HG03469 (cell line): ENCODE data around the gene FYN.
A peak's percentile ranks its signal among the peaks of the same experiment; 100 is the strongest.
"Not testable (repeated sequence)": the region's sequence is repeated elsewhere in the genome, so short reads cannot be mapped to it uniquely, and the experiment has no call there.

Source experiments
- ATAC-seq: cut with Tn5 transposase; IDR thresholded peaks from one replicate; pipeline ENCODE4 v1.9.1; 2021; ENCODE audit warnings: mild to moderate bottlenecking, moderate library complexity, moderate number of reproducible peaks; ENCODE audit not compliant: unreplicated experiment

FYN gene

DNA sequence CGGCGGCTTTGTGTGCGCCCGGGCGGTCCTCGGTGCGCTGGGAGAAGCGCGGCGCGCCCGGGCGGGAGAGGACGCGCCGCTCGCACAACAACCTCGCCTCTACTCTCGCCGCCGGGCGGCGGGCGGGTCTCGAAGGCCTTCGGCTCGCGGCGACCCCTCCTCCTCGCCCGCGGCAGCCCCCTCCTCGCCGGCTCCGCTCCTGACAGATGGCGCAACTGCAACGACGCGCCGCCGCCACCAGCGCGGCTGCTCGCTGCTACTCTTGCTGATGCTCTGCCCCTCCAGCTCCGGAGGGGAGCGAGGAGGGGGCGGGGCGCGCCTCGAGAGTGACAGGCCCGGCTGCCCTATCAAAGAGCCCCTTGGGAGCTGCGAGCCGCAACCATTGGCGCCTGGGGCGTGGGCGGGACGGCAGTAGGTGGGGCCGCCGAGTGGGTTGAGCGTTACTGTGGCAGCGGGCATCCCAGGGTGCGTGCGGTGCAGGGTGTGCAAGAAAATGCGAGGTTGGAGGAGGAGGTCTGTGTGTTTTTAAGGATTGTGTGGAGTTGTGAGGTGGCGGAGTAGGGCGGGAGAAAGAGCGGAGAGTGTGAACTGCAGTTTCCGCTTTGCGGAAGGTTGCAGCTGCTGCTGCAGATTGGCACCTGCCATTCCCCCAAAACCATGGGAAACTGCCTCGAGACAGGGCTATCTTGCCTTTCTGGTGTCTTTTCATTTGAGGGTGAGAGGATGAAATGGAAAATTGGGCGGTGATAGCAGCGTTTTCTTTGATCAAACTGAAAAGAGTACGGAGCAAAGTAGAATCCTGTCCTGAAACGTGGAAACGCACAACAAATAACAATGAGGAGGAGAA, at the start of gene FYN:
Gene FYN (minus strand): TSS at position 275 of the 847 bp plus-strand sequence. CDS start 153,401 bp downstream, outside the sequence.
- ATAC-seq = peak; percentile 95

DNA sequence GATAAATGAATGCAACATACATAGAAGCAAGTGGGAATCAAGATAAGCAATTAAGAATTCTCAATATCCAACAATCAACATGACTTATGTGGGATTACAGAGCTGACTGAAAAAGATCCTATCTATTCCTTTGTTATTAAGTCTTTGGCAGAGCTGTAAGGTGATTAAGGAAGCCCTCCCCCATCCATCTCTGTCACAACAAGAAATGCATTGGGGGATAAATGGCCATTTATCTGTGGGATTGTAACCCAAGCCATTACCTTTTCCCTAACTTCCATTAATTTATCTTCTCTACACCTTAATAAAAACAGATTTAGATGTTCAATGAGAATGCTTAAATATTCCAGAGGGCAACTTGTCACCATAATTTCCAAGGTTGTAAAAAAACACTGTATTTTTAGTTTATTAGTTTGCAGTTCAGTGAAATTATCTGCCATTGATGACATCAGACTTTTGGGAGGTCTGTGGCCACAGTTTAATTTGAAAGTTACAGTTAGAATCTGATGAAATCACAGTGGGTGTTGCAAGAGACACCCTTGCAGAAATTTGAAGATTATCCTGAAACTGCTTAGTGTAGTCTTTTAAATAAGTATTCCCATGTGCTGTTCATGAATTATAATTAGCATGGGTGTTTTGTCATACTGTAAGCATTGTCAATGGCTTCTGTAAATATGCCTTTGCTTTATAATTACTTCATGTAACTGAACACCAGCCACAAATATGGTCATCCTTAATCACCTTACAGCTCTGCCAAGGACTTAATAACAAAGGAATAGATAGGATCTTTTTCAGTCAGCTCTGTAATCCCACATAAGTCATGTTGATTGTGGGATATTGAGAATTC, 49.4 kb upstream of the FYN start:
- no peak for ATAC-seq

DNA sequence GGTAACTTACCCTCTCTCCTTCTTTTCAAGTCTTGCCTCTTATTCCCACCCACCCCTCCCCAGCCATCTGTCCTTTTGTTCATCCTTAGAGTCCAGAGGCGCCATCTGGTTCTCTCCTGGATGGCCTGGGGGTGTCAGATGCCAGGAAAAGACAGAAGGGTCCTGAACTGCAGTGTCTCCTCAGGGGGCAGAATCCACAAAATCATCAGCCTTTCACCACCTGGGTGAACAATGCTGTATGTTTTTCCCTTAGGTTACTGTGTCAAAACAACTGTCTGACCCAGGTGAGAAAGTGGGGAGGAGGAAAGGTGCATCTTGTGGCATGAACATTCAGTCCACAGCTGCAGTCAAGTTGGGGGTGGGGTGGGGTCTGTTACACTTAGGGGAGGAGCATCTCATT, 47.9 kb upstream of the FYN start:
- no peak for ATAC-seq

DNA sequence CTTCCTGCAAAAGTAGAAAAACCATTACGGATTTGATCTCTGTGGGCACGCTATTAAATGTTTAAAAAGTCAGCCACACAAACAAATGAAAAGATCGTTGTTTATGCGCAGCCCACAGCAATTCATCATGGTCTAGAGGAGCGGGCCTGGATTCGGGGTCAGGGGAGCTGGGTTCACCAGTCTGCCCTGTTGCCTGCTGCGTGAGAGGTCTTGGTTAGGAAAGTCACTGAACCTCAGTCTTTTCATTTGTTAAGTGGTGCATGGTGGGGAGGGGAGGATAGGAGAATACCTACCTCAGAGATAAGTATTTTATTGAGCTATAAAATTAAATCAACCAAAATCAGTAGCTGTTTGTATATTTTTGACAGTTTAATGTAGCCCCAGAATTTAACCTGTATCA, 47.3 kb upstream of the FYN start:
- no peak for ATAC-seq

DNA sequence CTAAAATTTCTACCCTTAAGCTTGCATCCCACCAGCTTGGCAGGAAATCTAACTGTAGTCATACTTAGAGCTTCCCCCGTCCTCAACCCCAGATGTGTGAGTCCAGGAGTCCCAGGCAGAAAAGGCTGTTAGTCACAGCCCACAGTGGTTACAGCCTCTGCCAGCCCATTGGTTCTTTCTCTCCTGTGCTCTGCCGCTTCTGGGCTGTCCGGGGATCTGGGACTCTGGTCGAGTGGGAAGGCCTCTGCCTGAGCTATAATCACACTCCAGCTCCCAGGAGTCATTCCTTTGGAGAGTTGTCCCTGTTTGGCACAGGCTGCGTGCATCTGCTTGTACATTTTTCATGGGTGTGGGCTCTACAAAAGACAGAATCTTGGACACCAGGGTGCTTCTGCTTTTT, 45.6 kb upstream of the FYN start:
- no peak for ATAC-seq

DNA sequence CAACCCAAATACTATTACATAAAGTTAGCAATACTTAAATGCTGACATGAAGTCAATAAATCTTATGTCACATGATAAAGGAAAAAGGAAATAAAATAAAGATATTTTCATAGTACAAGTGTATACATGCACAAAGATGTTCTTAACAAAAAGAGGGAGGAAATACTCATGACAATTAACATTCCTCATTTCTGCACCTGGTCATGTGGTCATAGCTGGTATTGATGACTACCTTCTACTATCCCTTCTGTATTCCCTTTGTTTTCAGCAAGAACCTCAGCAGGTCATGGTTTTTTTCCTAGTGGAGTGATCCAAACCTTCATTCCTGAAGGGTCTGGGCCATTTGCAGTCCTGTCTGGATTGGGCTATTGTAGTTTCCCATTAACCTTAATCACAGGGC, 43.5 kb upstream of the FYN start:
- ATAC-seq = no peak

DNA sequence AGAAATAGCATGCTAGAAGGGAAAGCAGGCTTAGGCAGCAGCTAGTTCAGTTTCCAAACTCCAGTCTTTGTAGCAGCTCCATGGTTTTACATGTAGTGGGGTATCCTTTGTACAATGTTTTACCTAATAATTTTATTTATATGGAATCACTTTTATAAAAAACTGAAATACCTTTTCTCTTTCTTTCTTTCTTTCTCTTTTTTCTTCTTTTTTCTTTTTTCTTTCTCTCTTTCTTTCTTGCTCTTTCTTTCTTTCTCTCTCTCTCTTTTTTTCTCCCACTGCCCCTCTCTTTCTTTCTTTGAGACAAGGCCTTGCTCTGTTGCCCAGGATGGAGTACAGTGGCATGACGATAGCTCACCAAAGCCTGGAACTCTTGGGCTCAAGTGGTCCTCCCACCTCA, 41.4 kb upstream of the FYN start:
- no peak for ATAC-seq

DNA sequence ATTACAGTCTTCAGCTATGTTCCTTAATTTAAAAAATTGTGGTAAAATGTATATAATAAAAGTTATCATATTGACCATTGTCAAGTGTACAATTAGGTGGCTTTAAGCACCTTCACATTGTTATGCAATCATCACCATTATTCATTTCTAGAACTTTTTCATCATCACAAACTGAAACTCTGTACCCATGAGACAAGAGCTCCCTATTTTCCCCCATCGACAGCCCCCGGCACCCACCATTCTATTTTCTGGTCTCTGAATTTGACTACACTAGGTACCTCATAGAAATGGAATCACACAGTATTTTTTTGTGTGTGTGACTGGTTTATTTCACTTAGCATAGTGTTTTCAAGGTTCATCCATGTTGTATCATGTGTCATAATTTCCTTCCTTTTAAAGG, 39.7 kb upstream of the FYN start:
- ATAC-seq = no peak

DNA sequence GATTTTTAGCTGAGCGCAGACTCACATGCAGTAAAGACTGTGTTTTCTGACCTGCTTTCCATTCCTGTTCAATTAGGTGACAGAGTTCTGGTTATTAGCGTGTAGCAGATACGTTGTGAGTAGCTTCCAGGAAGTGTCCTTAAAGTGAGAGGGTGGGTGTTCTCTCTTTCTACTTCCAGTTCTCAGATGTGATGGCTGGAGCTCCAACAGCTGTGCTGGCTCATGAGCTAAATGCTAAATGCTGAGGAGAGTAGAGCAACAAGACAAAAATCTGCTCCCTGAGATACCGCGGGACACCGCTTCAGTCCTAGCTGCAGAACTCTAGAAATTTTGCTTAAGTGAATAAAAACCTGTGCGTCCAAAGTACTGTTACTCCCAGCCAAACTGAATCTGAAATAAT, 38.2 kb upstream of the FYN start:
- no peak for ATAC-seq

DNA sequence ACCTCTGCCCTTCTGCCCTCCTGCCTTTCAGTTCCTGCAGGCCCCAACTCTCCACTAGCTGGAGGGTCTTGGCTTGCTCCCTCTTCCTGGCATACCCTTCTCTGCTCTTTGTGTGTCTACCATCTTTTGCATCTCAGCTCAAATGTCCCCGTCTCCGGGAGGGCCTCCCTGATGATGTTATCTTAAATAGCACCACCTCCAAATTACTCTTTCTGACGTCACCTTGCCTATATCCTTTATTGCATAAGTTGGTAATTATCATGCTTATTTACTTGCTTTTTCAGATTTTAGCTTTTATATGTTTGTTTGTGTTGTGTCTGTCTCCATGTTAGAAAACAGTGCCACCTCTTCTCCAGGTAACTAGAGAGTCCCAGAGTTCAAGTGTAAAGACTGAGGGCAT, 36.0 kb upstream of the FYN start:
- no peak for ATAC-seq

DNA sequence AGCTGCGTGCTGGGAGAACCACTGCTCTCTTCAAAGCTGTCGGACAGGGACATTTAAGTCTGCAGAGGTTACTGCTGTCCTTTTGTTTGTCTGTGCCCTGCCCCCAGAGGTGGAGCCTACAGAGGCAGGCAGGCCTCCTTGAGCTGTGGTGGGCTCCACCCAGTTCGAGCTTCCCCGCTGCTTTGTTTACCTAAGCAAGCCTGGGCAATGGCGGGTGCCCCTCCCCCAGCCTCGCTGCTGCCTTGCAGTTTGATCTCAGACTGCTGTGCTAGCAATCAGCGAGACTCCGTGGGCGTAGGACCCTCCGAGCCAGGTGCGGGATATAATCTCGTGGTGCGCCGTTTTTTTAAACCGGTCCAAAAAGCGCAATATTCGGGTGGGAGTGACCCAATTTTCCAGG, 35.1 kb upstream of the FYN start:
- ATAC-seq = not testable (repeated sequence)

DNA sequence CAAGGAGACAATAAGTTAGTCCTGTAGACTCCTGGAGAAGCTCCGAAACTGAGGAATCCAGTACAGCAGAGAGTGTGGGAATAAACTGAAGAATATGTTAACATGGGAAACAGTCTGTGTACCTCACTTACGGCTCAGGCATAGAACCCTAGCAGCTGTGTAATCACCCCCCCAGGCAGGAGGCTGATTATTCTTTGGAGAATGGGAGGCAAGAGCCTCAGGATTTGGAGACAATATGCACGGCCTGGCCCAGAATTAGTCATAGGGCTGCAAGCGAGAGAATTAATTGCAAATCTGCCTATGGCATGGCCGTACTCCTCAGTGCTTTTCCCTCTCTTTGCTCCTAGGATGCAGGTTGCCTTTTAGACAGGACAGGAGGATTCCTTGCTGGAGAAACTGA, 27.5 kb upstream of the FYN start:
- ATAC-seq = no peak

DNA sequence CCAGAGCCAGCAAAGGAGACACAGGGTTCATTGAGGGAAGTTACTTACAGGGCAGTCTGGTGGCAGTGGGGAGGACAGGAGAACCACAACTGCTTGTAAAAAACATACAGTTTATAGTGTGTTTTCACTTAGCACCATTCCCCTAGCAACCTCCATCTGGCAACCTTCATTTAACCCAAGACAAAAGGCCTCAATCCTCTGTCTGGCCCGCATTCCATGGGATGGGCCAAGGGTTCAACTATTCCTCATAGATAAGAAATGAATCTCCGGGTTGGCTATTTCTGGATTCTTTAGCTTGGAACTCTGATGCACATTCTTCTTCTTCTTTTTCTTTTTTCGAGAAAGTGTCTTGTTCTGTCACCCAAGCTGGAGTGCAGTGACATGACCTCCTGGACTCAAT, 26.3 kb upstream of the FYN start:
- no peak for ATAC-seq

DNA sequence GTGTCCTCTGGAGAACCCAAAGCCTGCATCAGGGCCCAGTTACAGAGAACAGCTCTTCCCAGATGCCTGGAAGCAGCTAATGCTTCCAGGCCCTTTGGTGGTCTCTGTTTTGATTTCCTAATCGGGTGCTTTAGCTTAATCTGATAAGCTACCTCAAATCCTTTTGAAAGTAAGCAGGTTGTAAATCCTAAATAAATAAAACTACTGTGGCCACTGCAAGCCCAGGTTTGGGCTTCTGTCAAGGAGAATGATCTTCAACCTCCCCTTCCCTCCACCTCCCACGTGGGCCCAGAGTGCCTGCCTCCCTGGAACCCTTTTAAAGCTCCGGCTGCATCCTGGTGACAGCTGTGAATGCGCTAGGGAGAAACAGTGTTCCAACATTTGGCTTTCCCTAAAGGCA, 25.2 kb upstream of the FYN start:
- ATAC-seq = no peak

DNA sequence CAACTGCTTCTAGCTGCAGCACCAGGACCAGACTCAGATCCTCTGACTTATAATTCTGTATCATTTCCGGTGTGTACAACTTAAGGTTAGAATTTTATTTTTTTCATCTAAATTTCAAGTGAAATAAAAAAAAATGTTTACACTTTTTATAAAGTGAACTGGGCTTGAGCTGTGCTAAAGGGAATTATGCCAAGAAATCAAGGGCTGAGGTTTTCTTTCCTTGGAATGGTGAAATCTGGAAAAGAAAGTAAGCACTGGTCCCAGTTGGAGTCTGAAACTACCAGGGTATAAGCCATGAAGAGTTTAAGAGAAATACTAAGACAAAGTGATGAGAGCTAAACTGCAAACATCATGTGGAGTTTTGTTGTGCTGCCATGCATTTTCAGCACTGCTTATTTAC, 21.7 kb upstream of the FYN start:
- ATAC-seq = no peak

DNA sequence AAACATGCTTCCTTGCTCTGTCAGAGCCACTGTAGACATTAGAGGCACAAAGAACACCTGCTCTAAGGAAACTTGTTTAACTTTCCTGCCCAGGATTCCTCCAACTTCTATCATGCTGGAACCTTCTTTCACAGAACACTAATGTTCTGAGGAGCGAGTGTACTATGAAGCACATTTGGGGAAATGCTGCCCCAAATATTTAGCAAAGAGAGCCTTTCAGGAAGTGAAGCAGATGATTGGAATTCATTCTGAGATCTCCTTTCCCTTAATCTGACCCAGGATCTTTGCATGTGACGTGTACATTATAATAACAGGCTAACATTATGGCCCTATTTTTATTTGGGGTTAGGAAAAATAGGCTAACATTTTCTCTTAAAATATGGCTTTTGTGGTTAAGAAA, 21.0 kb upstream of the FYN start:
- ATAC-seq = no peak

DNA sequence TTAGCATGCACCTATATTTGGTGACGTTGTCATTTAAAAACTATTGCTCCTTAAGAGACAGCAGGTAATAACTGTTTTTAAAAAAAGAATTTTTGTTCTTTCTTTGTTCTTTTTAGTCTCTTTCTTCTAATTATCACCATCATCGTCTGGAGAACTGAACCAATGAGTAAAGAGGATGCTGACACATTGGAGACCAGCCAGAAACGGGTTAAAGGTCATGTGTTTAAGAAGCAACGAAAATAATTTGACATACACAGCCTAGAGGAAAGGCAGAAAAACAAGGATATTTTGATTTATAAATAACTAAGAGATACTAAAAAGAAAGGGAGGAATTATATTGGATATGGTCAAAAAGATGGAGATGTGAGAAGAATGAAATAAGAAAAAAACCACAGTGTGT, 19.2 kb upstream of the FYN start:
- no peak for ATAC-seq

DNA sequence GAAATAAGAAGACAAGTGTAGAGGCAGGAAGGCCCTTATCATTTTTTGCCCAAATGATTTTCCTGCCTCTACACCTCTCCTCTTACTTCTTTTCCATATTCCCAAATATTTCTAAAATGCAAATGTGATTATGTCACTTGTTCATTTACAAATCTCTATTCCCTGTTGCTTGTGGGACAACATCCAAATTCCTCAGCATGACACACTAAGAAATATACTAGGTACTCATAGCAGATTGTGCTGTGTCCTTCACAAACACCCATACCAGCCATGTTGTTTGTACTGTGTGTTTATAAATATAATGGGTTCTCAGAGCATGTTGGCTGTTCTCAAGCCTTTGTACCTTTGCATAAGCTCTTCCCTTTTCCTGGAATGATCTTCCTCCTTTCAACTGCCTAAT, 17.7 kb upstream of the FYN start:
- ATAC-seq = no peak

DNA sequence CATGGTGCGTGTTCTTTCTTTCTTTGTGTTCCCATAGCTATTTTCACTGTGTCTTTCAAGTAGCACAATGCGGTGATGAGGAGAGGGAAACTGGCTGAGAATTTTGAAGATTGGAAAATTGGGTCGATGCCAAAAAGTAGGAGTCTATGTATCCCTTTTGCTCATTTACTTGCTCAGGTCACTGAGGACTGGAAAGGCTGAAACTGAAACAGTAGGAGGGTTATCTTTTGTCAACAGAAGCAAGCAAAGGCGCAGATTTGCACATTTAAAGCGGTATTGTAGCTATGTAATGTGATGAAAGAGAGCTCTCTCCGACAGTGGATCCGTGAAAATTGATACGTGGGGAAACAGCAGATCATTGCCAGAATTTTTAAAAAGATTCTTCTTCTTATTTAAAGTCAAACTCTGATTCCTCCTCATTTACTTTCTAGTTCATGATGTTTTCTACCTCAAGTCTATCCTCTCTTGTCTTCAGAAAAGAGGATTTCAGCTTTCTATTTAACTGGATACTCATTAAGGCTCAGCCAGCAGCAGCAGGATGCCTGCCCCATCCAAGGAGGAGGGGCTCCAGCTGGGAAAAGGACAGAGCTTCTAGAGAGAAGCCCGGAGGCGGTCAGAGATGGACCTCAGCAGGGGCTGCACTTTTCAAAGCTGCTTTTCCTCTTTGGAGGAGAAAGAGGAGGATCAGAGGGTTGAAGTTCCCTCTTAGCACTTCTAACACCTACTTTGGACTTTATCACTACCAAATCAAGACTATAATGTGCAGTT, 15.9 kb upstream of the FYN start:
- no peak for ATAC-seq

DNA sequence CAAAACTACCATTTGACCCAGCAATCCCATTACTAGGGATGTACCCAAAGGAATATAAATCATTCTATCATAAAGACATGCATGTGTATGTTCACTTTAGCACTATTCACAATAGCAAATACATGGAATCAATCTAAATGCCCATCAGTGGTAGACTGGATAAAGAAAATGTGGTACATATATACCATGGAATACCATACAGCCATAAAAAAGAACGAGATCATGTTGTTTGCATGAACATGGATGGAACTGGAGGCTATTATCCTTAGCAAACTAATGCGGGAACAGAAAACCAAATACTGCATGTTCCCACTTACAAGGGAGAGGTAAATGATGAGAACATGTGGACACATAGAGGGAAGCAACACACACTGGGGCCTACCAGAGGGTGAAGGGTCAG, 13.5 kb upstream of the FYN start:
- not testable (repeated sequence) for ATAC-seq

DNA sequence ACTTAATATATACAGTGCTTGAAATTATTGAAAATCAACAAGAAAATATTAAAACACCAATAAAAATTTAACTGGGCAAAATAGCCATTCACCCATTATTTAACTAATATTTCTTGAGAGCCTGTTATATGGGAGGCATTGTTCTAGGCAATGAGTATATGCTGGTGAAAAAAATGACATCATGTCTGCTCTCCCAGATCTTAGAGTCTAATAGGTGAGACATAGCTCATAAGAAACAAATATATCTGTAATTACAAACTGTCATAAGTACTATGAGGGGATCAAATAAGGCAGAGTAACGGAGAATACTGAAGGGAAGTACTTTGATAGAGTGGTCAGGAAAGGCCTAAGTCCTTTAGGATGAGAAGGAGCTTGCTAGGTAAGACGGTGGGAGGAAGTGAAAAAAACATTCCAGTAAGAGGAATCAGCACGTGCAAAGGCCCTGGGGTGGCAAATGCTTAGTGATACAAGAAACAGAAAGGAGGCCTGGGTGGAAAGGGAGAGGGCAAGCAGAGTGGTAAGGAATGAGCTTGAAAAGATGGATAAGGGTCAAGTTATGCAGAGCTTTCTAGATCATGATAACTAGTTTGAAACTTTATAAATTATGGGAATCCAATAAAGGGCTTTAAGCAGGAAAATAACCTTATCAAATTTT, 12.2 kb upstream of the FYN start:
- no peak for ATAC-seq
